ENCODE measurements around the gene FANCC. TPM values are rescaled to one million over a fixed set of nuclear protein-coding genes. Genes with fewer than 3 reads are reported as not detected.
"Not testable (repeated sequence)": the region's sequence is repeated elsewhere in the genome, so short reads cannot be mapped to it uniquely, and the experiment has no call there.

FANCC gene
- total and polyA plus RNA-seq, 2 of the 8 experiments (the other 6 are each of a cell fraction or from before 2014, with no cell fraction given), result 7.8 to 15.2 TPM

DNA sequence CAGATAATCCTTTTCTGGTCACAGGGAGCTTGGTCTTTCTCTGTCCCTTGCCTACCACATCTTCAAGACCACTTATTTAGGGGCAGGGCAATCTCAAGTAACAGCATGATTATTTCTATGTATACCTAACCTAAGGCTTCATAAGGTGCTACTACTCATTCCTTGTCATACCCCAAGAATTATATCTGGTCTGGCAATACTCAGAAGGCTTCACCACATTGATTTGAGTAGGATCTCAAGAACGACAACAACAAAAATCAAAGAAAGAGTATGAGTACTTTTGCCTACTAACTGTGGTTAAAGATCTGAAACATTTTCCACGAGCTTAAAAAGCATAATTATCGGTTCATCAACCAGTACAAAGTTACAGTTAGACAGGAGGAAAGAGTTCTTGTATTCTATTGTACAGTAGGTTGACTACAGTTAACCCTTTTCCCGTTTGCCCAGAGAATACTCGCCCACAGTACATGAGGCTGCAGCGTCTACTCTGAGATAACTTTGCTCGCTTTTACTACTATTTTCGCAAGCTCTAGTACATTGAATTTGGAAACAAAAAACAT, 41.0 kb downstream of the FANCC start (continued):
- TF ChIP-seq EZH2 (IDR thresholded peaks at IDR 0.05; ENCODE audit: low read depth, low read length, severe bottlenecking) (no peak), SP1 (IDR thresholded peaks at IDR 0.05; ENCODE audit: low read depth, low read length) (no peak), SIN3A (conservative IDR thresholded peaks at IDR 0.05 in 1 of 2, IDR thresholded peaks at IDR 0.05 in 1 of 2; ENCODE audit: low read depth in 1 of 2, low read length in 2 of 2) (no peak), RXRA (IDR thresholded peaks at IDR 0.05; ENCODE audit: insufficient read depth, low read depth, low read length) (no peak), CHD1 (IDR thresholded peaks at IDR 0.05; ENCODE audit: low read depth, low read length) (no peak)

DNA sequence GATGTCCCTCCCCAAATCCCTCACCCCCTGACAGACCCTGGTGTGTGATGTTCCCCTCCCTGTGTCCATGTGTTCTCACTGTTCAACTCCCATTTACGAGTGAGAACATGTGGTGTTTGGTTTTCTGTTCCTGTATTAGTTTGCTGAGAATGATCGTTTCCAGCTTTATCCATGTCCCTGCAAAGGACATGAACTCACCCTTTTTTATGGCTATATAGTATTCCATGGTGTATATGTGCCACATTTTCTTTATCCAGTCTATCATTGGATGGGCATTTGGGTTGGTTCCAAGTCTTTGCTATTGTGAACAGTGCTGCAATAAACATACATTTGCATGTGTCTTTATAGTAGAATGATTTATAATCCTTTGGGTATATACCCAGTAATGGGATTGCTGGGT, 43.3 kb downstream of the FANCC start:
- H3K9ac ChIP-seq (replicated peaks in 1 of 4; ENCODE audit: extremely low read depth in 1 of 4, low read depth in 3 of 4, low read length in 3 of 4); H2BK15ac ChIP-seq (ENCODE audit: low read length); H2AK5ac ChIP-seq (ENCODE audit: low read depth, low read length); H3K23me2 ChIP-seq (ENCODE audit: low read depth, low read length); H3K79me2 ChIP-seq (ENCODE audit: control insufficient read depth in 1 of 2, insufficient read depth in 2 of 2, low read length in 2 of 2); H3K36me3 ChIP-seq (ENCODE audit: control insufficient read depth in 2 of 4, insufficient read depth in 4 of 4, low read length in 3 of 4); H3K9me3 ChIP-seq (ENCODE audit: insufficient read depth in 2 of 2, low read depth in 1 of 2, low read length in 1 of 2); H3K4me3 ChIP-seq (ENCODE audit: extremely low read depth in 1 of 4, insufficient read depth in 2 of 4, low read depth in 3 of 4, low read length in 4 of 4); CTCF ChIA-PET (ENCODE audit: partially characterized antibody); H3K27me3 ChIP-seq (replicated peaks in 1 of 4; ENCODE audit: control insufficient read depth in 3 of 4, extremely low read depth in 1 of 4, insufficient read depth in 3 of 4, low read length in 3 of 4); H3K56ac ChIP-seq (replicated peaks; ENCODE audit: insufficient read length, low read depth, low read length); DNase-seq (ENCODE audit: low read depth in 1 of 2, low spot score in 2 of 2); H3K79me1 ChIP-seq (ENCODE audit: low read depth, low read length); H2BK20ac ChIP-seq (ENCODE audit: low read length); H4K5ac ChIP-seq (ENCODE audit: insufficient read length, low read depth, low read length); H4K91ac ChIP-seq (replicated peaks; ENCODE audit: insufficient read length, low read length); H3K14ac ChIP-seq (ENCODE audit: insufficient read length); H2AFZ ChIP-seq (ENCODE audit: low read length); H2BK120ac ChIP-seq (replicated peaks; ENCODE audit: low read depth, low read length); H2BK5ac ChIP-seq (ENCODE audit: low read depth, low read length); H3K4me2 ChIP-seq (ENCODE audit: insufficient read depth in 1 of 2, low read depth in 2 of 2, low read length in 2 of 2); H4K20me1 ChIP-seq (replicated peaks in 1 of 2; ENCODE audit: control insufficient read depth in 1 of 2, insufficient read depth in 2 of 2, low read length in 2 of 2); H3K27ac ChIP-seq (ENCODE audit: low read depth, low read length); POLR2A ChIA-PET (ENCODE audit: partially characterized antibody); H3K4ac ChIP-seq (replicated peaks; ENCODE audit: insufficient read length, low read depth, low read length); H3K18ac ChIP-seq (ENCODE audit: extremely low read depth, low read length); H2BK12ac ChIP-seq (ENCODE audit: low read depth, low read length); FAIRE-seq; H3K4me1 ChIP-seq (replicated peaks in 1 of 4; ENCODE audit: control insufficient read depth in 3 of 4, insufficient read depth in 4 of 4, low read length in 3 of 4); H3K23ac ChIP-seq (ENCODE audit: insufficient read length); H4K8ac ChIP-seq (ENCODE audit: extremely low read depth, insufficient read depth, low read length): not testable (repeated sequence)
- WGBS, 2 experiments (ENCODE audit: extremely low coverage in 1 of 2, insufficient coverage in 1 of 2, insufficient read length in 1 of 2, insufficient replicate concordance in 2 of 2, low coverage in 1 of 2, low lambda C conversion rate in 2 of 2, missing lambda C conversion rate in 1 of 2), result 85% methylated on average over 2 of the region's 2 CpGs; no CpG with 5 or more reads in 1 of the 2 experiments
